Aorta (tissue), 5 donors: Measurements from ENCODE around the gene PRKCZ. TPM values are rescaled to one million over a fixed set of nuclear protein-coding genes. Genes with fewer than 3 reads are reported as not detected.
A peak's percentile ranks its signal among the peaks of the same experiment; 100 is the strongest.

ENCODE experiments used
- ATAC-seq: fragments of 200-7000 bp; cut with Tn5 transposase; one replicate; pipeline ENCODE4 v1.9.1; 2022; ENCODE audit warnings: moderate library complexity; ENCODE audit not compliant: low FRiP score
- DNase-seq, 2 donors: peaks; one replicate each; pipeline ENCODE4 v3.0.0-alpha.2; 2020
- H3K27ac ChIP-seq, 2 donors: one replicate each; pipeline ENCODE4 v1.5.1; 2013; ENCODE audit warnings: low read length in 2 of 2, mild to moderate bottlenecking in 2 of 2, moderate library complexity in 2 of 2, control low read depth in 1 of 2, inconsistent platforms in 1 of 2, low read depth in 1 of 2
- H3K27me3 ChIP-seq, 2 donors: one replicate each; pipeline ENCODE4 v1.6.1; 2013; ENCODE audit warnings: control low read depth in 1 of 2, low read length in 1 of 2, mild to moderate bottlenecking in 1 of 2, moderate library complexity in 1 of 2; ENCODE audit not compliant: insufficient read depth in 2 of 2, control insufficient read depth in 1 of 2
- H3K36me3 ChIP-seq, 2 donors: one replicate each; pipeline ENCODE4 v1.6.1; 2013; ENCODE audit warnings: control low read depth in 1 of 2, low read length in 1 of 2, mild to moderate bottlenecking in 1 of 2; ENCODE audit not compliant: insufficient read depth in 2 of 2, control insufficient read depth in 1 of 2
- H3K4me1 ChIP-seq, 2 donors: one replicate each; pipeline ENCODE4 v1.6.1; 2013; ENCODE audit warnings: low read length in 2 of 2, control low read depth in 1 of 2, mild to moderate bottlenecking in 1 of 2, moderate library complexity in 1 of 2; ENCODE audit not compliant: insufficient read depth in 2 of 2, control insufficient read depth in 1 of 2
- H3K4me3 ChIP-seq, 2 donors: one replicate each; pipeline ENCODE4 v1.5.1; 2013; ENCODE audit warnings: low read length in 2 of 2, control low read depth in 1 of 2, mild to moderate bottlenecking in 1 of 2
- H3K9me3 ChIP-seq: one replicate; pipeline ENCODE4 v1.6.1; 2013; ENCODE audit warnings: mild to moderate bottlenecking, low read length; ENCODE audit not compliant: control insufficient read depth
- WGBS, 2 donors: extraction: QIAGEN DNeasy Blood & Tissue Kit; methylation state at CpG; one replicate each; pipeline ENCODE4 v1.1.7; 2013; 5-methylcytosine and 5-hydroxymethylcytosine counted together
- intact Hi-C, 2 donors: fragments of 100-400 bp; cut with DNase I; formaldehyde crosslinking; loops; one replicate each; pipeline versions ENCODE4 v1.14.2 to v1.15.0; 2022
- polyA plus RNA-seq, 2 donors: library from polyadenylated mRNA; stranded (reverse); fragments of 200-250 nt; gene quantifications; one replicate each; pipeline ENCODE4 v1.2.3, GENCODE V29; 2013
- total RNA-seq, 2 donors: library from RNA; stranded (reverse); fragmentation: NEBNext Ultra II Directional; extraction: Animal tissue kit (Norgen Biotek cat#: 25700); gene quantifications; one replicate each; pipeline ENCODE4 v1.2.1, GENCODE V29; 2021
- donor health status: healthy with polysubstance abuse.
- donor health status: Bipolar disorder and iron deficiency.
- donor health status: DM: no; HTN: no; CAD: no.
- donor health status: DM: no; HTN: no; CAD: no.
- donor health status: DM: yes; HTN: yes; CAD: no.

Gene PRKCZ
- total and polyA plus RNA-seq, 4 donors, result 1.5 to 23.2 (median 4.2) TPM

DNA sequence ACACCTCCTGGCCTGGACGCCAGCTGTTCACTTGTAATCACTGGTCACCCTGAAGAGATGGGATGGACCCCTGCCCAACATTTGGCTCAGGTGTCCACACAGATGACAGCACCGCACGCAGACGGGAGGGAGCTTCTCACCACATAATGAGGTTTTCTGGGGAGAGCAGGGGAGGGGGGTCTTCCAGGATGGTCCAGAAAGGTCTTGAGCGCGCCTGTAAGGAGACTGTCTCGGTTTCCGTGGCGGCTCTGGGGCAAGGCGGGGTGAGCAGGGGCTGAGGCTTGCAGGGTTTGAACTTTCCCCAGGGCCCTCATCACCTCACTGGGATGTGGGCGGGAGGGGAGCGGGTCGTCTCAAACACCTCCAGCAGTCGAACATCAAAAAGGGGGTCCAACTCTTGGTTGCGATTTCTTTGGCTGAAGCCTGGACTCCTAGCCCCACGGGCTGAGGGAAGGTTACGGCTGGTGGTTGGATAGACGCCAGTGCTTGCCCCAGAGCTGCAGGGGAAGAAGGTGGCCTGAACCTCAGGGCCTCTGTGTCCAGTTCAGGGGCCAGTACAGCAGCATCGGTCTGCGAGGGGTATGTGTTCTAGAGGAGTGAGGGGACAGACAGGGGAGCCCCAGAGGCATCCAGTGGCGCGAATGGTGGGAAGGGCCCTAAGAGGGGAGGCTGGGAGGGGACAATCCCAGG lies 53.8 kb downstream of the PRKCZ start:
- no peaks in the 10 kb centered on the region for H3K9me3 ChIP-seq
- ATAC-seq, result no peak
- 72 to 78% methylated on average over 21 to 22 of the region's 22 CpGs for WGBS, 2 donors
- DNase-seq, result peak; percentile 32 to 57
- no peak overlapping the region for H3K4me3 ChIP-seq
- intact Hi-C loops, result no loop called here
- H3K27ac ChIP-seq, result no peak overlapping the region
- H3K36me3 ChIP-seq, result no peaks in the 10 kb centered on the region
- H3K27me3 ChIP-seq, result no peaks in the 10 kb centered on the region
- H3K4me1 ChIP-seq, result no peaks in the 10 kb centered on the region

DNA sequence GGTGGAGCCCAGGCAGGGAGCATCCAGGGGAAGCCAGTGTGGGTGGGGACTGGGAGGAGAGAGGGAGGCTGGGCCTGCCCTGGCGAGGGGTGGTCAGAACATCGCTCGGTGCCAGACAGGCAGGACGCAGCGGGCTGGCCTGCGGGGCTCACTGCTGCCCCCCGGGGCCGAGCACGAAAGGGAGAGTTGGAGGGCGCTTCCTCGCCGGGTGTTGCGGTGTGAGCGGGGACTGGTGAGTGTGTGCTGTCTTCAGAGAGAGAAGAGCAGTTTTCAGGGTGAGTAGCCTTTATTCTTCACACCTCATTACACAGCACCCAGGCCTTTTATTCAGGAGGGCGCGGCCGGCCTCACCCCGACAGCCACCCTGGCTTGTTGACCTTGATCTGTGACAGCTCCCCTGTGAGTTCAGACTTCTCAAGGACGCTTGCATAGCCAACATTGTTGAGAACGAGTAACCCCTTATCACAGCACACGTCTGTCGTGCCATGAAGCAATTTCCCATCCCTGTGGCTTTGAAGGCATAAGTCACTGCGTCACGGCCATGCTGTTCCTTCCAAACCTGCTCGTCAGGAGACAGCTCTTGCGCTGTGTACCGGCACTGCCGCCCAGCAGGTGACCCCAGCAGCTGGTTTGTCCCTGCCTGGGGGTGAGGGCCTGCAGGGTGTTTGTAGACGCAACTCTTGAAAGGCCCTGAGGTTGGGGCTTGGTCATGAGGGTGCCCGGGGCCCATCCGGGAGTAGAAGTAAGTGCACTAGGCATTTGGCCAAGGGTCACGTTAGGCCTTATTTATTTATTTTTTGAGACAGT lies 54.6 kb downstream of the PRKCZ start:
- Histone ChIP-seq H3K9me3 (no peaks in the 10 kb centered on the region), H3K27me3 (no peaks in the 10 kb centered on the region), H3K4me1 (no peaks in the 10 kb centered on the region), H3K27ac (no peak overlapping the region), H3K36me3 (no peaks in the 10 kb centered on the region), H3K4me3 (no peak overlapping the region)
- no peak for ATAC-seq
- DNase-seq, result peak; percentile 29 to 40
- 58 to 70% methylated on average over 27 to 32 of the region's 32 CpGs for WGBS, 2 donors
- intact Hi-C loops, result no loop called here

DNA sequence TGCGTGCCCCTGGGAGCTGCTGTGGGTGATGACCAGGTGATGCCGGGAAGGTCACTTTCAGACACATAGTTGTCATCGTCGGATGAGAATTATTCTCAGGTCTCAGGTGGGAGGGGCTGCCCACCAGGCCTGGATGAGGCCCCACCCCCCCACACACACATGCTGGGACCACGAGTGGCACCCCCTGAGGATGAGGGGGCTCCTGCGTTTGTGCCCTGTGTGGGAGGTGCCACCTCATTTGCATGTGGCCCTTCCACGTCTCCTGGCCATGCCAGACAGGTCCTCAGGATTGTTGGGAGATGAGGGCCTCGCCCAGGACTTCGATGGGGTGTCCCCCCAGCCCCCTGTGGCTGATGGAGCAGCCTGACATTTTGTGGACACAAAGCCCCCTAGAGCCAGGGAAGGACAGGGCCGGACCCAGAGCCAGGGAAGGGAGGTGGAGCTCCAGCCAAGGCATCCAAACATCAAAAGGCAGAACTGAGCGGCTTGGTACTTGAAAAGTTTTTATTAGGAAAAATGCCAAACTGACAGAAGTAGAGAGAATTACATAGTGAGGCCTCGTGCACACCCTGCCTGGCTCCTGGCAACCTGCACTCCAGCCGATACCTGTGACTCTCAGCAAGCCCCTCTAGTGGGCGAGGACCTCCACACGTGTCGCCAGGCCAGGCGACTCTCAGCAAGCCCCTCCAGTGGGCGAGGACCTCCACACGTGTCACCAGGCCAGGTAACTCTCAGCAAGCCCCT lies 55.7 kb downstream of the PRKCZ start:
- intact Hi-C loops, result no loop called here
- no peak for ATAC-seq
- Histone ChIP-seq H3K36me3 (no peaks in the 10 kb centered on the region), H3K4me3 (no peak overlapping the region), H3K27ac (no peak overlapping the region), H3K9me3 (no peaks in the 10 kb centered on the region), H3K27me3 (no peaks in the 10 kb centered on the region), H3K4me1 (no peaks in the 10 kb centered on the region)
- WGBS, 2 donors, result 86 to 91% methylated on average over 19 of the region's 19 CpGs
- peak; percentile 36 to 42 for DNase-seq

DNA sequence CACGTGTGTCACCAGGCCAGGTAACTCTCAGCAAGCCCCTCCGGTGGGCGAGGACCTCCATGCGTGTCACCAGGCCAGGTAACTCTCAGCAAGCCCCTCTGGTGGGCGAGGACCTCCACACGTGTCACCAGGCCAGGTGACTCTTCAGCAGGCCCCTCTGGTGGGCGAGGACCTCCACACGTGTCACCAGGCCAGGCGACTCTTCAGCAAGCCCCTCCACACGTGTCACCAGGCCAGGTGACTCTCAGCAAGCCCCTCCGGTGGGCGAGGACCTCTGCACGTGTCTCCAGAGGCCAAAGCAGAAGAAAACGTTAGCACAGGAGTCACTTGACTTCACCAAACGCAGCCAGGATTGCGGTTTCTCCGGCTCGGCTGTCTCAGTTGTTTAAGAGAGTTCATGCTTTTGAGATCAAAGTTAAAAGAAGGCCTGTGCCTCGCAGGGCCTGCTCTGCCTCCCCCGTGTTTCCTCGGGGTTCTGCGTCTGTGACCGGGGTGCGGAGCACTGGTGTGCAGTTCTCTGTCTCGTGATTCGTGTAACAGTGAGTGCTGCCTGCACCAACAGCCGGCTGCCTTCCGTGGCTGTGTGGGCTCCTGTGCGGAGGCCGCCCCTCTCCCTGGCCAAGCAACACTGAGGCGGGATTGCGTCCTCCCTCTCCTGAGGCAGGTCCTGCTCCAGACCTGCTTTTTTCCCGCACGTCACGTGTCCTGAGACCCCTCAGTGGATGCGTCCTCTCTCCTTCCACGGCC lies 56.6 kb downstream of the PRKCZ start:
- 83 to 84% methylated on average over 36 to 37 of the region's 37 CpGs for WGBS, 2 donors
- Histone ChIP-seq H3K27ac (no peak overlapping the region), H3K27me3 (no peaks in the 10 kb centered on the region), H3K36me3 (no peaks in the 10 kb centered on the region), H3K4me1 (no peaks in the 10 kb centered on the region), H3K9me3 (no peaks in the 10 kb centered on the region), H3K4me3 (no peak overlapping the region)
- intact Hi-C loops, result no loop called here
- ATAC-seq, result no peak
- peak; percentile 40 to 75 for DNase-seq

GRCh38 chr1:2107586-2108212 lies 57.5 kb downstream of the PRKCZ start:
- intact Hi-C loops, result no loop called here
- Histone ChIP-seq H3K4me3 (no peak overlapping the region), H3K27ac (no peak overlapping the region), H3K4me1 (no peaks in the 10 kb centered on the region), H3K27me3 (no peaks in the 10 kb centered on the region), H3K36me3 (no peaks in the 10 kb centered on the region), H3K9me3 (no peaks in the 10 kb centered on the region)
- DNase-seq (peak; percentile 26 to 61), ATAC-seq (no peak)
- 91 to 92% methylated on average over 23 of the region's 23 CpGs for WGBS, 2 donors

DNA sequence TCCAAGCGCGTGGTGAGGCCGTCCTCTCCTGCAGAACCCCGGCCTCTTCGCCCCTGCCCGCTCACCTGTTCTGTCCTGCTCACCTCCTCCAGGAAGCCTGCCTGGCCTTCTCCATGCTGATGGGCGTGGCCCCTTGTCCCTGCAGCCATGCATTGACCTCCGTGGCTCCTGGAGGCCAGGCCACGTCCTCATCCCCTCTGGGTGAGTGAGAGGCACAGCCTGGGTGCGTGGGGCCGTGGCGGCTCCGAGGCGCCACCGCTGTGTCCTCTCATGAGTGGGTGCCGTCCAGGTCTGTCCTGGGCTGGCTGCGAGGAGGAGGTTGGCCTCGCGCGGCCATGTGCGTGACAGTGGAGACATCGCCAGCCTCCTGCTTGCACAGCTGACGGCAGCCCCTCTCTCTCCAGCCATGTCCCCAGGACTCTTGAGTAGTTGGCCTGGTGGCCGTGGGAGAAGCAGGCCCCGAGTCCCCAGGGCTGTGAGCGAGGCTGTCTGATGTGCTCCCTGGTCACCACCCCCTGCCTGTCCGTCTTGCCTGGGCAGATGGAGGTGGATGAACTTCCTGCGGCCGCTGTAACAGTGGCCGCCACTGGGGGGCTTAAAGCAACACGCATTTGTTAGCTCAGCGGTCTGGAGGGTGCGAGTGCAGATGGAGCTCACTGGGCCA lies 58.1 kb downstream of the PRKCZ start:
- no peak for ATAC-seq
- no peaks in the 10 kb centered on the region for H3K4me1 ChIP-seq
- peak; percentile 44 to 75 for DNase-seq
- no peak overlapping the region for H3K27ac ChIP-seq
- intact Hi-C loops, result no loop called here
- no peaks in the 10 kb centered on the region for H3K36me3 ChIP-seq
- 64 to 66% methylated on average over 33 of the region's 33 CpGs for WGBS, 2 donors
- no peaks in the 10 kb centered on the region for H3K9me3 ChIP-seq
- no peaks in the 10 kb centered on the region for H3K27me3 ChIP-seq
- no peak overlapping the region for H3K4me3 ChIP-seq

- no peaks in the 10 kb centered on the region for H3K4me1 ChIP-seq
- no peaks in the 10 kb centered on the region for H3K27me3 ChIP-seq
- ATAC-seq (no peak), DNase-seq (peak in 1 of 2 donors; percentile 61)
- H3K4me3 ChIP-seq, result no peak overlapping the region
- 66 to 70% methylated on average over 28 of the region's 28 CpGs for WGBS, 2 donors
- intact Hi-C loops, result no loop called here
- no peaks in the 10 kb centered on the region for H3K9me3 ChIP-seq
- no peaks in the 10 kb centered on the region for H3K36me3 ChIP-seq
- no peak overlapping the region for H3K27ac ChIP-seq
Measured at GRCh38 chr1:2108877-2109580, 58.8 kb downstream of the PRKCZ start.
